Nephron progenitor cell (in vitro differentiated cells): Measurements from ENCODE around the gene KDM4B.

Source experiments
- DNase-seq: peaks from one replicate; pipeline ENCODE4 v3.0.0; 2021
- H3K27ac Mint-ChIP-seq: 2 replicates; pipeline ENCODE4 v1.8.0; 2021; ENCODE audit warnings: mild to moderate bottlenecking, moderate library complexity, mixed read lengths
- H3K27me3 Mint-ChIP-seq: 2 replicates; pipeline ENCODE4 v1.8.0; 2021; ENCODE audit warnings: mild to moderate bottlenecking, low read depth, mixed read lengths; ENCODE audit not compliant: poor library complexity
- H3K36me3 Mint-ChIP-seq: 2 replicates; pipeline ENCODE4 v1.8.0; 2021; ENCODE audit warnings: low read depth, mixed read lengths
- H3K4me1 Mint-ChIP-seq: 2 replicates; pipeline ENCODE4 v1.8.0; 2021; ENCODE audit warnings: mixed read lengths
- H3K4me3 Mint-ChIP-seq: 2 replicates; pipeline ENCODE4 v1.8.0; 2021; ENCODE audit warnings: mild to moderate bottlenecking, moderate library complexity, mixed read lengths
- H3K9me3 Mint-ChIP-seq: 2 replicates; pipeline ENCODE4 v1.8.0; 2021; ENCODE audit warnings: mild to moderate bottlenecking, moderate library complexity, mixed read lengths
- TF ChIP-seq, protein P1 (sequence below): fragments of 200-600 bp; sonication (generic); IDR thresholded peaks from 2 replicates; pipeline ENCODE4 v1.5.0; 2021; ENCODE audit warnings: antibody characterized with exemption

KDM4B gene

DNA sequence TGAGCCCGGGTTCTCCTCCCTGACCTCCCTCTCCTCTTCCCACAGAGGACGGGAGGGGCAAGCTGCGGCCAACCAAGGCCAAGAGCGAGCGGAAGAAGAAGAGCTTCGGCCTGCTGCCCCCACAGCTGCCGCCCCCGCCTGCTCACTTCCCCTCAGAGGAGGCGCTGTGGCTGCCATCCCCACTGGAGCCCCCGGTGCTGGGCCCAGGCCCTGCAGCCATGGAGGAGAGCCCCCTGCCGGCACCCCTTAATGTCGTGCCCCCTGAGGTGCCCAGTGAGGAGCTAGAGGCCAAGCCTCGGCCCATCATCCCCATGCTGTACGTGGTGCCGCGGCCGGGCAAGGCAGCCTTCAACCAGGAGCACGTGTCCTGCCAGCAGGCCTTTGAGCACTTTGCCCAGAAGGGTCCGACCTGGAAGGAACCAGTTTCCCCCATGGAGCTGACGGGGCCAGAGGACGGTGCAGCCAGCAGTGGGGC lies 162.2 kb downstream of the KDM4B start:
- Mint-ChIP-seq H3K9me3 (no peaks in the 10 kb centered on the region), H3K36me3 (peaks cover 4% of the 10 kb centered on the region), H3K27me3 (no peaks in the 10 kb centered on the region), H3K27ac (no peak overlapping the region), H3K4me3 (no peak overlapping the region), H3K4me1 (peaks cover 66% of the 10 kb centered on the region)
- DNase-seq: no peak
- TF ChIP-seq, protein P1, sequence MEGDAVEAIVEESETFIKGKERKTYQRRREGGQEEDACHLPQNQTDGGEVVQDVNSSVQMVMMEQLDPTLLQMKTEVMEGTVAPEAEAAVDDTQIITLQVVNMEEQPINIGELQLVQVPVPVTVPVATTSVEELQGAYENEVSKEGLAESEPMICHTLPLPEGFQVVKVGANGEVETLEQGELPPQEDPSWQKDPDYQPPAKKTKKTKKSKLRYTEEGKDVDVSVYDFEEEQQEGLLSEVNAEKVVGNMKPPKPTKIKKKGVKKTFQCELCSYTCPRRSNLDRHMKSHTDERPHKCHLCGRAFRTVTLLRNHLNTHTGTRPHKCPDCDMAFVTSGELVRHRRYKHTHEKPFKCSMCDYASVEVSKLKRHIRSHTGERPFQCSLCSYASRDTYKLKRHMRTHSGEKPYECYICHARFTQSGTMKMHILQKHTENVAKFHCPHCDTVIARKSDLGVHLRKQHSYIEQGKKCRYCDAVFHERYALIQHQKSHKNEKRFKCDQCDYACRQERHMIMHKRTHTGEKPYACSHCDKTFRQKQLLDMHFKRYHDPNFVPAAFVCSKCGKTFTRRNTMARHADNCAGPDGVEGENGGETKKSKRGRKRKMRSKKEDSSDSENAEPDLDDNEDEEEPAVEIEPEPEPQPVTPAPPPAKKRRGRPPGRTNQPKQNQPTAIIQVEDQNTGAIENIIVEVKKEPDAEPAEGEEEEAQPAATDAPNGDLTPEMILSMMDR: no peak

DNA sequence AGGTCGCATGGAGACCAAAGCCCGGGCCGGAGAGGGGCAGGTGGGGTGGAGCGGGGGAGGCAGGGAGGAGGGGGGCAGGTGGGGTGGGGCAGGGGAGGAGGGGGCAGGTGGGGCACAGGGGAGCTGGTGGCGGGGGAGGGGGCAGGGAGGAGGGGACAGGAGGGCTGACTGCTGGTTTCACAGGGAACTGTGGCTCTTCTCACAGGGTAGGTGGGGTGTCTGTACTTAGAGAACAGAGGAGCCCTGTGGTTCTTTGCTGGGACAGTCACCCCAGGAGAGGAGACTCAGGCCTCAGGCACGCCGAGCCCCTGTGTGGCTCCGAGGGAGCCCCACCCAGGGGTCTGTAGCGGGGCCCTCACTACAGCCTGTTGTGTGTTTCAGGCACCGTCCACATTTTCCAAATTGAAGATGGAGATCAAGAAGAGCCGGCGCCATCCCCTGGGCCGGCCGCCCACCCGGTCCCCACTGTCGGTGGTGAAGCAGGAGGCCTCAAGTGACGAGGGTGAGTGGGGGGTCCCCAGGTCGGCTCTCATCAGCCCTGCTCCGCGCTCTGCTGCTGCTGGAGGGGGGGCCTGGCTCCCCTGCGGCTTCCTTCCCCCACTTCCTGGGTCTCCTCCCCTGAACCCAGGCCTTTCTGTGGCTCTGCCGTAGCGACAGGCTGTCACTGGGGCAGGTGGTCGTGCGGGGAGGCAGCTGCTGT lies 162.7 kb downstream of the KDM4B start:
- Mint-ChIP-seq H3K36me3 (peaks cover 4% of the 10 kb centered on the region), H3K4me1 (peaks cover 65% of the 10 kb centered on the region), H3K4me3 (no peak overlapping the region), H3K9me3 (no peaks in the 10 kb centered on the region), H3K27ac (no peak overlapping the region), H3K27me3 (no peaks in the 10 kb centered on the region)
- no peak for DNase-seq
- TF ChIP-seq, protein P1: no peak

DNA sequence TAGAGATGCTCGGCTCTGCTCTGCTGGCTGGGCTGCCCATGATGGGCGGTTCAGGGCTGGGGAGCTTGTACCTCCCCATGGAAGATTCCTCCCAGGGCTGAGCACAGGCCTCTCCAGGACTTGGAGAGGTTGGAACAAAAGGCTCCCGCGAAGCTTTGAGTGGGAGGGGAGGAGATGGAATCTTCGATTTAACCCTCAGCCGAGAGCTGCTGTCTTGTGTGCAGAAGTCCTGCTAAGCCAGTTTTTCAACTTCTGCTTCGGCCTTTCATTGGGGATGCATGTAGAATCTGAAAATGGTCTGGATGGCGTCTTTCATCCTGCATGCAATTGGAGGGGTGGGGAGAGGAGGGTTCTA lies 163.3 kb downstream of the KDM4B start:
- TF ChIP-seq, protein P1: no peak
- Mint-ChIP-seq H3K36me3 (peaks cover 4% of the 10 kb centered on the region), H3K27ac (no peak overlapping the region), H3K4me3 (no peak overlapping the region), H3K9me3 (no peaks in the 10 kb centered on the region), H3K4me1 (peaks cover 63% of the 10 kb centered on the region), H3K27me3 (no peaks in the 10 kb centered on the region)
- no peak for DNase-seq

DNA sequence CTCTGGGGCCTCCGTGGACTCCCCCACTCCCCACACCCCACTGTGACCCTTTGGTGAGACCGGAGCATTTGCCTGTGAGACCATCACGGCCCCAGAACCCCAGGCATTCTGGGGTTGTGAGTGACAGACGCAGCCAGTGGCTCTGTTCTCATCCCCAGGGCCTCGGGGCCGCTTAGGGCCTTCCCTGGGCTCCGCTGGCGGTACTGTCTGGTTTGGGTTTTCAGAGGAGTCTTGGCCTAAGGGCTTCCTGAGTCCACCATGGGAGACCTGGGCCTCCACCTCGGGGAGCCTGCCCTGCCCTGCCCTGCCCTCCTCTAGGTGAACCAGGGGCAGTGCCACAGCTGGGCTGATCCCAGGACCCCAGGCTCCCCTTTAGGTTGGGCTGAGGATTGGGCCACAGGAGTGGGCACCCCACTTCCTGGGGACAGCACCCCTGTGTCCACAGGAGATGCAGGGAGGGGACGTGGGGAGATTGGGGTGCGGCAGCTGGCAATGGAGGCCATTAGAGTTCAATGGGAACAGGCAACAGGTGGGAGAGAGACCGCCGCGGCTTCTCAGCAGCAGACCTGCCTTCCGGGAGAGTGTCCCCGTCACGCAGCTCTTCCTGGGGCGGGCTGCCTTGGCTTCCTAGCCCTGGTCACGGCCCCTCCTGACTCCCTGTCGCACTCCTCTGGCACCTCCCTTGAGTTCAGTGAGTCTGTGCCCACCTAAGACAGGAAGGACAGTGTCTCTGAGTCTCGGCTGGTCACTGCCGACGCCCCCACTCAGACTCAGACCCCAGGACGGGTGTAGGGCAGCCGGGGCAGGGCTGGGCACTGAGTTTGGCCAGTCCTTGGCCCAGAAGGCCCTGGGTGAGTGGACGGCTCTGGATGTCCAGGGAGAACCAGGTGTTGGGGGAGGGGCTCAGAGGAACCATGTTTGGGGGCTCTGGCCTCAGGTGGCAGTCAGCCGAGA lies 164.1 kb downstream of the KDM4B start:
- peaks cover 58% of the 10 kb centered on the region for H3K4me1 Mint-ChIP-seq
- TF ChIP-seq, protein P1: no peak
- peaks cover 4% of the 10 kb centered on the region for H3K36me3 Mint-ChIP-seq
- H3K9me3 Mint-ChIP-seq: no peaks in the 10 kb centered on the region
- H3K27ac Mint-ChIP-seq: no peak overlapping the region
- DNase-seq: no peak
- no peaks in the 10 kb centered on the region for H3K27me3 Mint-ChIP-seq
- H3K4me3 Mint-ChIP-seq: no peak overlapping the region

DNA sequence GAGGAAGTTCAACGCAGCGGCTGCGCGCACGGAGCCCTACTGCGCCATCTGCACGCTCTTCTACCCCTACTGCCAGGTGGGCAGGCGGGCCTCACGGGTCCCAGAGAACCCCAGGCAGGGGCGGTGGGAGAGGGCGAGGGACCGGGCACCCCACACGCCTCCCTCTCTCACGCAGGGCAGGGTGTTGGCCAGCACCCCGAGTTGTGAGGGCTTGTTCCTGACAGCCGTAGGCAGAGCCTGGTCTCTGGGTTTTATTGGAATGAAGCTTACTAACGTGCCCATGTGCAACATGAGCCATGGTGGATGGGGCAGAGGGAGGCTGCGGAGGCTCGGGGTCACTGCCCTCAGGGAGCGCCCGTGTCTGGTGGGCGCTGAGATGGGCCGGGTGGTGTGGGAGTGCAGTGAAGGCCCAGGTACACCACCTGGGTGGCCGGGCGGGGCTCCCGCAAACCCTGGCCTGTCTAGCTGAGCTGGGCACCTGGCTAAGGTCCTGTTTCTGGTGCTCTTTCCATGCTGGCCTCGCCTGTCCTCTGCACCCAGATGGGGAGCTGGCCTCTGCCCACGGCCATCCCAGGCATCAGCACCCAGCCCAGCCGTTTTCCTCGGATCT lies 165.2 kb downstream of the KDM4B start:
- Mint-ChIP-seq H3K27ac (no peak overlapping the region), H3K27me3 (no peaks in the 10 kb centered on the region), H3K9me3 (no peaks in the 10 kb centered on the region), H3K4me3 (no peak overlapping the region), H3K4me1 (peaks cover 47% of the 10 kb centered on the region), H3K36me3 (peaks cover 15% of the 10 kb centered on the region)
- no peak for DNase-seq
- TF ChIP-seq, protein P1: no peak
